Measurements from ENCODE around the gene TDRD12.
"Not testable (repeated sequence)": the region's sequence is repeated elsewhere in the genome, so short reads cannot be mapped to it uniquely, and the experiment has no call there.

TDRD12 gene

DNA sequence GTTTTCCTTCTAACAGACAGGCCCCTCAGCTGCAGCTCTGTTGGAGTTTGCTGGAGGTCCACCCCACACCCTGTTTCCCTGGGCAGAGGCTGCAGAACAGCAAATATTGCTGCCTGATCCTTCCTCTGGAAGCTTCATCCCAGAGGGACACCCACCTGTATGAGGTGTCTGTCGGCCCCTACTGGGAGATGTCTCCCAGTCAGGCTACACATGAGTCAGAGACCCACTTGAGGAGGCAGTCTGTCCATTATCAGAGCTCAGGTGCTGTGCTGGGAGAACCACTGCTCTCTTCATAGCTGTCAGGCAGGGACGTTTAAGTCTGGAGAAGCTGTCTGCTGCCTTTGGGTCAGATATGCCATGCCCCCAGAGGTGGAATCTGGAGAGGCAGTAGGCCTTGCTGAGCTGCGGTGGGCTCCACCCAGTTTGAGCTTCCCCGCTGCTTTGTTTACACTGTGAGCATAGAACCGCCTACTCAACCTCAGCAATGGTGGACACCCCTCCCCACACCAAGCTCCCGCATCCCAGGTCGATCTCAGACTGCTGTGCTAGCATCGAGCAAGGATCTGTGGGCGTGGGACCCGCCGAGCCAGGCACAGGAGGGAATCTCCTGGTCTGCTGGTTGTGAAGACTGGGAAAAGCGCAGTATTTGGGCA, 67.7 kb downstream of the TDRD12 start:
- in situ Hi-C loops (cut with HindIII; ENCODE audit: low pct_ligation_motif_present, low pct_unique_long_range_greater_than_20kb, low sequenced_read_pairs); DNase-seq: not testable (repeated sequence)

DNA sequence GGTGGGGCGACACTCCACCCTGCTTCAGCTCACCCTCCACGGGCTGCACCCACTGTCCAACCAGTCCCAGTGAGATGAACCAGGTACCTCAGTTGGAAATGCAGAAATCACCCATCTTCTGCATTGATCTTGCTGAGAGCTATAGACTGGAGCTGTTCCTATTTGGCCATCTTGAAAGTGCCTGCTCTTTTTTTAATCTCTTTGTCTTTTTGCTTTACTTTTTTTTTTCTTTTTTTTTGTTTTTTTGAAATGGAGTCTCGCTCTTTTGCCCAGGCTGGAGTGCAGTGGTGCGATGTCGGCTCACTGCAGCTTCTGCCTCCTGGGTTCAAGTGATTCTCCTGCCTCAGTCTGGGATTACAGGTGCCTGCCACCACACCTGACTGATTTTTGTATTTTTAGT, 68.3 kb downstream of the TDRD12 start:
- in situ Hi-C loops (cut with HindIII; ENCODE audit: low pct_ligation_motif_present, low pct_unique_long_range_greater_than_20kb, low sequenced_read_pairs); DNase-seq: not testable (repeated sequence)

DNA sequence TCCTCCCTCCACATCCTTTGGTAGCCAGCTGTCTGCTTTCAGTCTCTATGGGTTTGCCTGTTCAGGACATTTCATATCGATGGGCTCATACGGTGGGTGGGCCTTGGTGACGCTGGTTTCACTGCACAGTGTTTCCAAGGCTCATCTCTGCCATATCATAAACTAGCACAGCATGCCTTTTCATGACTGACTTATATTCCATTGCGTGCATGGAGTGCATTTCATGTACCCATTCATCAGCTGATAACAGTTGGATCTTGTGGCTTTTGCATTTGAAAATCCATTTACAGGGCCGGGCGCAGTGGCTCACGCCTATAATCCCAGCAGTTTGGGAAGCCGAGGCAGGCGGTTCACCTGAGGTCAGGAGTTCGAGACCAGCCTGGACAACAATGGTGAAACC, 69.9 kb downstream of the TDRD12 start:
- no peak for DNase-seq
- in situ Hi-C loops (cut with HindIII; ENCODE audit: low pct_ligation_motif_present, low pct_unique_long_range_greater_than_20kb, low sequenced_read_pairs), result no loop called here

DNA sequence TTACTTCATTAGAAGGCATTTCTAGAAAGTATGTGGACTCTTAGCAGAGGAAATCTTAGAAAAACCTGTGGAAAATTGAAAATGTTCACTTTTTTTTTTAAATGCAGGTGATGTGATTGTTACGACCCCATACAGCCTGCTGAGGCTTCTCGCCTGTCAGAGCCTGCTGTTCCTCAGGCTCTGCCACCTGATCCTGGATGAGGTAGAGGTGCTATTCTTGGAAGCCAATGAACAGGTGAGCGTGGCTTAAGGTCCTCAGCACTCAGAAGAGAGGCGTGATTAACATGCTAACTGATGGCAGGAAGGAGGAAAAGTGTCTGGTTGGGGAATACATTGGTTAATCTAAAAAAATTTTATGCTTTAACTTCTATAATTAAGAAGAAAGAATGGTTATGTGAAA, 78.6 kb downstream of the TDRD12 start:
- in situ Hi-C loops (cut with HindIII; ENCODE audit: low pct_ligation_motif_present, low pct_unique_long_range_greater_than_20kb, low sequenced_read_pairs), result no loop called here
- no peak for DNase-seq

DNA sequence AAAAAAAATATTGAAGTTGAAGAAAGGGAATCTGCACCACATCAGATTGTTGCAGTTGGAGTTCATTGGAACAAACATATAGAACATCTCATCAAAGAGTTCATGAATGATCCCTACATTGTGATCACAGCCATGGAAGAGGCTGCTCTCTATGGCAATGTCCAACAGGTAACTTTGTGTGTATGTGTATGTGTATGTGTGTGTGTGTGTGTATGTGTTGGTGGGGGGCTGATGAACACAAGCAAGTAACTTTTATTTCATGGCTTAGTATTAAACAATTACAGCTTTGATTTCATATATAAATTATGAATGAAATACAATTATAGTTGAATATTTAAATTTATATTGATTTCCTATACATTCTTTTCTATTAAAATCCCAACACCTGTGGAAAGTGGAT, 80.6 kb downstream of the TDRD12 start:
- in situ Hi-C loops (cut with HindIII; ENCODE audit: low pct_ligation_motif_present, low pct_unique_long_range_greater_than_20kb, low sequenced_read_pairs), result no loop called here
- DNase-seq, result no peak

DNA sequence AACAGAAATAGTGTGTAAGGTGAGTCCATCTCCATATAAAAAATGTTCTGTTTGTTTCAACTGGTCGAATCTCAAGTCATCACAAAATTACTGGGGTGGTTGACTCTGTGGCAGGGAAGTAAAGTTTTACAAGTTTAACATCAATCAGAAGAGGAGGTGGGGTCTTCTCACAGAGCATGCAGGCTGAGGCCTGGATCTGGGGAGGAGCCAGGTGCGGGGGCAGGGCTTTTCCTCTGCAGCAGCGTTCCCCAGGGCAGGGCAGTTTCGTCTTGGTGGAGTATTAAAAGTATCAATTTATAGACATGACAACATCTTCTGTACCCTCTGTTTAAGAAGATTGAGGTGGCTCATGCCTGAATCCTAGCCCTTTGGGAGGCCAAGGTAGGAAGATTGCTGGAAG, 81.2 kb downstream of the TDRD12 start:
- no peak for DNase-seq
- in situ Hi-C loops (cut with HindIII; ENCODE audit: low pct_ligation_motif_present, low pct_unique_long_range_greater_than_20kb, low sequenced_read_pairs), result no loop called here

DNA sequence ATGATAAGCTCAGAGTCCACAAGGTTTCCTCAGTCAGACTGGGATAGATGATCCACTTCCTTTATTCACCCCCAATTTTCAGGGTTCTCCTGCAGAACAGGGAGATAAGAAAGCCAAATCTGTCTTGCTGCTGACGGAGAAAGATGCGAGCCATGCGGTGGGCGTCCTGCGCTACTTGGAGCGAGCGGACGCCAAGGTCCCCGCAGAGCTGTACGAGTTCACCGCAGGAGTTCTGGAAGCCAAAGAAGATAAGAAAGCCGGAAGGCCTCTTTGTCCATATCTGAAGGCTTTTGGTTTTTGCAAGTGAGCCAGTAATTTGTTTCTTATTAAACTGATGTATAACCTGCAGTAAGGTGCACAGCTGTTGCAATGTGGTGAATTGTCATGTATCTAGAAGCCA, 83.3 kb downstream of the TDRD12 start:
- DNase-seq, result no peak
- in situ Hi-C loops (cut with HindIII; ENCODE audit: low pct_ligation_motif_present, low pct_unique_long_range_greater_than_20kb, low sequenced_read_pairs), result no loop called here

DNA sequence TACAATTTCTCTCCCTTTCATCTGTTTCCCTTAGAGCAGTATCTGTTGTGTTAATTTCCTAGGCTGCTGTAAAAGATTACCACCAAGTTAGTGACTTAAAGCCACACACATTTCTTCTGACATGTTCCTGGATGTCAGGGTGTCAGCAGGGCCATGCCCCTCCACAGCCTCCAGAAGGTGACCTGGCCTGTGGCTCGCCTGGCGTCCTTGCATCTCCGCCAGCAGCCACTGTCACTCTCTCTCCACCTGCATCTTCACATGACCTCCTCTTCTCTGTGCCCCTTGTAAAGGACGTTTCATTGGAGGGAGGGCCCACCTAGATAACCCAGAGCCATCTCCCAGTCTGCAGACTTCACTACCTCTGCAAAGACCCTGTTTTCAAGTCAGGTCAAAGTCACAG, 88.7 kb downstream of the TDRD12 start:
- DNase-seq, result no peak
- in situ Hi-C loops (cut with HindIII; ENCODE audit: low pct_ligation_motif_present, low pct_unique_long_range_greater_than_20kb, low sequenced_read_pairs), result no loop called here

DNA sequence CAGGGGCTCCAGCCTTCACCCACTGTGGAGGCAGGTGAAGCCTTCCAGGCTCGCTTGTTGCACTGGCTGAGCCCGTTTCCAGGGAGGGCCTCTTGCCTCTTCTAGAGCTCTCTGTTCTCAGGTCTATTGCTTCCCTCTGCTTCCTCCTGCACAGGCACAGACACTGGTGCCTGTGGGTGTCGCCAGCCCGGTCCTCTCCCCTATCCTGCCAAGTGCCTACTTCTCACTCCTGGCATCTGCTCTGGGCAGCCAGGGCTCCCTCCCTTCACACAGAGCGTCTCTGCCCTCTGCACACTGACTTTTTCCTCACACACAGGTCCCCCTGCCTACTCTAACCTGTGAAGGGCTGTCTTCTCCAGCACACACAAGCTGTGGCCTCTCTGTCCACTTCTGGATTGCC, 89.7 kb downstream of the TDRD12 start:
- in situ Hi-C loops (cut with HindIII; ENCODE audit: low pct_ligation_motif_present, low pct_unique_long_range_greater_than_20kb, low sequenced_read_pairs), result no loop called here
- no peak for DNase-seq

DNA sequence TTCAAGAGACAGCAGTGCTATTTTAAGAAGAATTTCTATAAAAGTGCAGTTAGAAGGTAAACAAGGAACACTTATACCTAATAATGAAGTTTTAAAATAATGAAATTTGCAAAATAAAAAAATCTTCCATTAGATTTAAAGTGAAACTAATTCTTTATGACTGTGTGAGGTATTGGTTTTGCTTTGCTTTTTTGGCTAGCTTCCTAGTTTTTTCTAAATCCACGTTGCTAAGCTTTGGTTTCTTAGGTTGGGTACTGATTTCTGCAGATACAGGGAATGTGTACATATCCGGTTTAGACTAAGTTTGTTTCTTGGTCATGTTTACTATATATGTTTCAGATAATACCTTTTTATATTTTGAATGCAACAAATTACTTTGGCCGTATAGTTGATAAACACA, 90.2 kb downstream of the TDRD12 start:
- in situ Hi-C loops (cut with HindIII; ENCODE audit: low pct_ligation_motif_present, low pct_unique_long_range_greater_than_20kb, low sequenced_read_pairs), result no loop called here
- DNase-seq, result no peak

DNA sequence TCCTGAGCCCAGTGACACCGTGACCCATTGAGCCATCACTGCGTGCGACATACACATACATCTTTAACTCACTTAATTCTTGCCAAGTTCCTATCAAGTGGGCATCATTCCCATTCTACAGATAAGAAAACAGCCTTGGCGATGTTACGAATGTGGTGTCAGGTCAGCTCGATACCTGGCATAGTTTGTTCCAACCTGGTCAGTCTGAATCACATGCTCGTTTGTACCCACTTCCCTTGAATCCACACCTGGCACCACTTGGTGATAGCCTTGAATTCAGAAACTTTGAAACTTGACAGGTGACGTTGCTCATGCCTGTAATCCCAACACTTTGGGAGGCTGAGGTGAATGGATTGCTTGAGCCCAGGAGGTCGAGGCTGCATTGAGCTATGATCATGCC, 90.9 kb downstream of the TDRD12 start:
- no peak for DNase-seq
- in situ Hi-C loops (cut with HindIII; ENCODE audit: low pct_ligation_motif_present, low pct_unique_long_range_greater_than_20kb, low sequenced_read_pairs), result no loop called here

DNA sequence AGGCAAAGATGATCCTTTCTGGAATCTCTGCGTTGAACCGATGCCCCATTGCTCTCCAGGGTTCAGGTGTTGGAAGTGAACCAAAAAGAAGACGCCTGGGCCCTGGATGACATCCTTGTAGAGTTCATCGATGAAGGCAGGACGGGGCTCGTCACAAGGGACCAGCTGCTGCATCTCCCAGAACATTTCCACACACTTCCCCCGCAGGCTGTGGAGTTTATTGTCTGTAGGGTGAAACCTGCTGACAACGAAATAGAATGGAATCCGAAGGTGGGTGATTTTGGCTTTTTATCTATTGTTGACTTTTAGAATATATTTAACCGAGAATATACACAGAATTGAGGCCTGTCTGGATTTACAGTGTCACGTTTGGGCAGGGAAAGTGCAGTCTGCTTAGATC, 91.6 kb downstream of the TDRD12 start:
- in situ Hi-C loops (cut with HindIII; ENCODE audit: low pct_ligation_motif_present, low pct_unique_long_range_greater_than_20kb, low sequenced_read_pairs), result no loop called here
- no peak for DNase-seq

DNA sequence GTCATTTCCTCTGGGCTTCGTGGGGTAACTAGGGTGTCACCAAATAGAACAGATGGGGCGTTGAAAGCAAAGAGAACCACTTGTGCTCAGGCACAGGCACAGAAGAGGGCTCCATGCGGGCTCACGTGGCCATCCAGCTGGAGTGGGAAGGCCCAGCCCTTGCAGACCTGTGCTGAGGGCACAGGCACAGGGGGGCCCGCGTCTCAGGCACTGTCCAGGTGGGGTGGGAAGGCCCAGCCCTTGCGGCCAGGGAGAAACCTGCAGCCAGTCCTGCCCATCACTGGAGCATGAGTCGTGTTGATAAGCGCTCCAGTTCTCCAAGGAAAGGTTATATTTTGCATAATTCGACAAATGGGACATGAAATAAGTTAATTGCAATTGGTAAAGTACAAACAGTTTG, 92.5 kb downstream of the TDRD12 start:
- no peak for DNase-seq
- in situ Hi-C loops (cut with HindIII; ENCODE audit: low pct_ligation_motif_present, low pct_unique_long_range_greater_than_20kb, low sequenced_read_pairs), result no loop called here

DNA sequence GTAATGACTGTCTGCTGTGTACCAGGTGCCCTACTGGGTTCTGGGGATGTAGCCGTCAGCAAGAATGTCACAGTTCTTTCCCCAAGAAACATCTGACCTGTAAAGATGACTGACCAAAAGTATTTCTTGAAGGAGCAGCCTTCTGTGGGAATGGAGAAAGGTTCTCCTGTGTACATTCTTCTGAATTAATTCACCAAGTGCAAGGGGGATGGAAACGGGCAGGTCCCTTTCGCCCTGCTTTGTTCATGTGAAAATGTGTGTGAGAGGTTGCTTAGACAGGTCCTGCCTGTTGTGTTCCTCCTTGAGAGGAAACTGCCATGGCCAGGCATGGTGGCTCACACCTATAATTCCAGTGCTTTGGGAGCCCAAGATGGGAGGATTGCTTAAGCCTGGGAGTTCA, 93.0 kb downstream of the TDRD12 start:
- in situ Hi-C loops (cut with HindIII; ENCODE audit: low pct_ligation_motif_present, low pct_unique_long_range_greater_than_20kb, low sequenced_read_pairs), result no loop called here
- DNase-seq, result no peak

DNA sequence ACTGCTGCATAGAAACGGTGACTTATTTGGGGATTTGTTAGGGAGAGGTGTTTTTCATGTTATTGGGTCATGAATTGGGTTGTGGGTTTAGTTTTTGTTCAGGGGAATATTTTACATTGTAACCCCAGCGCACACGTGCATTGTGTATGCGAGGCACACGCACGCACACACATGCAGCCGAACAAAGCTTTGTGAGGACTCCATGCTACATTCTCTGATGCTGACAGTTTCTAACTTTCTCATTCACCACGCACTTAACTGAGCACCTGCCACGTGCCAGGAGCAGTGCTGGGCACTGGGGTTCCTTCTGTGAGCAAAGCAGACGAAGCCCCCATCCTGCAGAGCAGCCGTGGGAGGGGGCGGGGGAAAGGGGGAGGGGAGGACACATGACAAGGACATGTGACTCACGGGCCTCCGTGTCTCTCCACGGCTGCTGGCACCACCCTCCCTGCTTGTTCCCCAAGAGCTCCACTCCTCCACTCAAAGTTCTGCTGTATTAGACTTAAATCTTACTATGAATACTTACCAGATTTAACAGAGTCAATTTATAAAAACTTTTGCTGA, 94.4 kb downstream of the TDRD12 start:
- no peak for DNase-seq
- in situ Hi-C loops (cut with HindIII; ENCODE audit: low pct_ligation_motif_present, low pct_unique_long_range_greater_than_20kb, low sequenced_read_pairs), result no loop called here

DNA sequence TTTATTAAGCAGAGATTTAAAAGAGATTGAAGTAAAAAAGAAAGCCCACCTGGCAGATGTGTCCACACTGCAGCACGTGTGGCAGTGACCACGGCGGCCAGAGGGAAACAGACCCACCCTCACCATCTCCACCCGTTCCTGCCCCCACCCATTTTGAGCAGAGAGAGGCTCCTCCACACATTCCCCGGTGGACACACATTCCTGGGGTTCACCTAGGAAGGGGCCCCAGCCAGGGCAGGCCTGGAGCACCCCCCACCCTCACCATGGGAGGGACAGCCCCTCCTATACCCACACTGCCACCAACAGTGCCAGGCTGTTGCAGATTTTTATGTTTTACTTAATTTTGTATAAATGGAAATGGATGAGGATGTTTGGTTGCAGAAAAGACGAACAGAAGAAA, 95.1 kb downstream of the TDRD12 start:
- DNase-seq, result no peak
- in situ Hi-C loops (cut with HindIII; ENCODE audit: low pct_ligation_motif_present, low pct_unique_long_range_greater_than_20kb, low sequenced_read_pairs), result no loop called here

DNA sequence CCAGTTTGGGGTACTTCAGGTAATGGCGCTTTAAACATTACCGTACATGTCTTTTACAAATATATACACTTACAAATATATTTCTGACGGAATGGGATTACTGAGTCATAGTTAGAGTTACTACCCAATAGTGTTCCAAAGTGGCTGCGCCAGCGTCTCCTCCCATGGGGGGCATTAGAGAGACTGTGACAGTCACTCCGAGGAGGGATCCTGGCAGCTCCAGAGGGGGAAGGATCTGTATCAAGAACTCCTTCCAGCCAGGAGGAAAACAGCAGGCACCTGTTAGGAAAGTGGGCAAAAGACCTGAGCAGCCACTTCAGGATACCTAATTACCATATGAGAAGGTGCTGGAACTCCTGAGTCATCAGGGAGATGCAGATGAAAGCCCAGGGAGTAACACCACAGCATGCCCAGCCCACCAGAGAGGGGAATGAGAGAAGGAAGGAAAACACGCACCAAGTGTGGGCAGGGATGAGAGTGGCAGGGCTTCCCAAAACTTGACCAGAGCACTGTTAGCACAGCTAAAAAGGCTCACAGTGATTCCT, 97.1 kb downstream of the TDRD12 start:
- in situ Hi-C loops (cut with HindIII; ENCODE audit: low pct_ligation_motif_present, low pct_unique_long_range_greater_than_20kb, low sequenced_read_pairs), result no loop called here
- DNase-seq, result no peak

DNA sequence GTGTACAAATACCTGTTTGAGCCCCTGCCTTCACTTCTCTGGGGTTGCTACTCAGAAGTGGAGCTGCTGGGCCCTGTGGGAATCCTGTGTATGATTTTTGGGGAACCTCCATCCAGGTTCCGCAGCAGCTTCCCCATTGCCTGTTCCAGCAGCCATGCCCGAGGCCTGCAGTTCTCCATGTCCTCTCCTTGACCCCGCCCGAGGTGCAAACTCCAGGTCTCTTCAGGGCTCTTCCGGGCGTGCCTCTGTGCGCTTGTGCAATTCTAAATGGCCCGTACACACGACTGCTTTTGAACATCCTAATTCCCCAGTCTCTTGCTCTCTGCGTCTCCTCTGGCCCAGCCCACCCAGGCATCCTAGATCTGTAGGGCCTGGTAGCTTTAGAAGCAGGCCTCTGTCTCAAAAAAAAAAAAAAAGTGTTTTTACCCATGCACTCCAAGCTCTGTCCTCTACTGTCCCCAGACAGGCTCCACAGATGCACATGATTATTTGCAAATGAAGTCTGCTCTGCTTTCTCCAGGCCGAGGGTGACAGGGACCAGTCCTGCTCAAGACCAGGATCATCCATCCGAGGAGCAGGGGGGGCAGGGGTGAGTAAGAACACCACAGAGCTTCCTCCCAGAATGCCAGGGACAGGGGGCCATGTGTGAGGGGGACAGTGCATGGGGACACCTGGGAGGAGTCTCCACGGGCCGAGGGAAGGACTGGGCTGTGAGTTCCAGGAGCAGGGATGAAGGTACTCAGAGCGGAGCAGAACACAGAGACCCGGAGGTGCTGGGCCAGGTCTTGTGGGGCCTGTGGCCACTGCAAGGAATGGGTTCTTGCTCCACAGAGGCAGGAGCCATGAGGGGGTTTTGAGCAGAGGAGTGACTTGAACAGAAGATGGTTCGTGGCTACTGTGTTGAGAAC, 98.3 kb downstream of the TDRD12 start:
- in situ Hi-C loops (cut with HindIII; ENCODE audit: low pct_ligation_motif_present, low pct_unique_long_range_greater_than_20kb, low sequenced_read_pairs), result no loop called here
- DNase-seq, result no peak

DNA sequence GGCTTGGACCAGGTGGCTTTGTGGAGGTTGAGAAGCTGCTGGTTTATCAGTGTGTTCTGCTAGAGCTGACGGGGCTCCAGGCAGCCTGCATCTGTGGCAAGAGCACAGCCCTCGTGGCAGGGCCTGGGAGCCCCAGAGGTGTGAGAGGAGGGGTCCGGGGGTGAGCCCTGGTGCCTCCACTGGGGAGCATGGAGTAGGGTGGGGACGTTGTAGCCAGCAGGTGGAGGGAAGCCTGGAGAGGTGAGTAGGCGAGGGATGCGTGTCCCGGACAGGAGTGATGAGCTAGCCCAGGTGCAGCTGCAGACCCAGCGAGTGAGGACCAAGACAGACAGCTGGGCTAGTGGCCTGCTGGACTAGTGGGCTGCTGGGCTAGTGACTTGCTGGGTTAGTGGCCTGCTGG, 99.0 kb downstream of the TDRD12 start:
- DNase-seq, result no peak
- in situ Hi-C loops (cut with HindIII; ENCODE audit: low pct_ligation_motif_present, low pct_unique_long_range_greater_than_20kb, low sequenced_read_pairs), result no loop called here
